Neural cell (in vitro differentiated cells): ENCODE measurements around the gene KATNAL2.

Experiments
- EP300 ChIP-seq: fragments of 450-650 bp; conservative IDR thresholded peaks from 2 replicates; pipeline ENCODE4 v1.6.1; 2014; ENCODE audit warnings: antibody characterized with exemption, mild to moderate bottlenecking, moderate library complexity; ENCODE audit not compliant: poor library complexity, severe bottlenecking
- EZH2 ChIP-seq: fragments of 200-600, 300-800 bp; shearing (Covaris generic), sonication (generic); IDR thresholded peaks from 2 replicates; pipeline ENCODE4 v1.6.1; 2014; ENCODE audit warnings: antibody characterized with exemption, low read length, borderline replicate concordance, mild to moderate bottlenecking; ENCODE audit not compliant: insufficient read depth, poor library complexity, severe bottlenecking
- MXI1 ChIP-seq: fragments of 450-650 bp; conservative IDR thresholded peaks from 2 replicates; pipeline ENCODE4 v1.6.1; 2014; ENCODE audit warnings: antibody characterized with exemption, mild to moderate bottlenecking; ENCODE audit not compliant: poor library complexity, severe bottlenecking
- POLR2AphosphoS5 ChIP-seq: IDR thresholded peaks from 2 replicates; pipeline ENCODE4 v1.6.1; 2012
- RAD21 ChIP-seq: fragments of 450-650 bp; conservative IDR thresholded peaks from 2 replicates; pipeline ENCODE4 v1.6.1; 2014; ENCODE audit warnings: antibody characterized with exemption, mild to moderate bottlenecking, moderate library complexity
- SMC3 ChIP-seq: fragments of 450-650 bp; conservative IDR thresholded peaks from 2 replicates; pipeline ENCODE4 v1.6.1; 2014; ENCODE audit warnings: antibody characterized with exemption, mild to moderate bottlenecking, moderate library complexity; ENCODE audit not compliant: poor library complexity
- TAF1 ChIP-seq: IDR thresholded peaks from 2 replicates; pipeline ENCODE4 v1.6.1; 2012; ENCODE audit warnings: low read depth
- TF ChIP-seq, protein P1 (sequence below): fragments of 450-650 bp; IDR thresholded peaks from 2 replicates; pipeline ENCODE4 v1.5.1; 2014; ENCODE audit warnings: antibody characterized with exemption, mild to moderate bottlenecking, moderate library complexity; ENCODE audit not compliant: poor library complexity, severe bottlenecking
- TF ChIP-seq, protein P2 (sequence below): IDR thresholded peaks from 2 replicates; pipeline ENCODE4 v1.6.1; 2012; ENCODE audit warnings: borderline replicate concordance

- TF ChIP-seq MXI1: no peak
- TF ChIP-seq, protein P1, sequence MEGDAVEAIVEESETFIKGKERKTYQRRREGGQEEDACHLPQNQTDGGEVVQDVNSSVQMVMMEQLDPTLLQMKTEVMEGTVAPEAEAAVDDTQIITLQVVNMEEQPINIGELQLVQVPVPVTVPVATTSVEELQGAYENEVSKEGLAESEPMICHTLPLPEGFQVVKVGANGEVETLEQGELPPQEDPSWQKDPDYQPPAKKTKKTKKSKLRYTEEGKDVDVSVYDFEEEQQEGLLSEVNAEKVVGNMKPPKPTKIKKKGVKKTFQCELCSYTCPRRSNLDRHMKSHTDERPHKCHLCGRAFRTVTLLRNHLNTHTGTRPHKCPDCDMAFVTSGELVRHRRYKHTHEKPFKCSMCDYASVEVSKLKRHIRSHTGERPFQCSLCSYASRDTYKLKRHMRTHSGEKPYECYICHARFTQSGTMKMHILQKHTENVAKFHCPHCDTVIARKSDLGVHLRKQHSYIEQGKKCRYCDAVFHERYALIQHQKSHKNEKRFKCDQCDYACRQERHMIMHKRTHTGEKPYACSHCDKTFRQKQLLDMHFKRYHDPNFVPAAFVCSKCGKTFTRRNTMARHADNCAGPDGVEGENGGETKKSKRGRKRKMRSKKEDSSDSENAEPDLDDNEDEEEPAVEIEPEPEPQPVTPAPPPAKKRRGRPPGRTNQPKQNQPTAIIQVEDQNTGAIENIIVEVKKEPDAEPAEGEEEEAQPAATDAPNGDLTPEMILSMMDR: peak; percentile 53
- no peak for TF ChIP-seq EZH2
- no peak for TF ChIP-seq SMC3
- TF ChIP-seq, protein P2, sequence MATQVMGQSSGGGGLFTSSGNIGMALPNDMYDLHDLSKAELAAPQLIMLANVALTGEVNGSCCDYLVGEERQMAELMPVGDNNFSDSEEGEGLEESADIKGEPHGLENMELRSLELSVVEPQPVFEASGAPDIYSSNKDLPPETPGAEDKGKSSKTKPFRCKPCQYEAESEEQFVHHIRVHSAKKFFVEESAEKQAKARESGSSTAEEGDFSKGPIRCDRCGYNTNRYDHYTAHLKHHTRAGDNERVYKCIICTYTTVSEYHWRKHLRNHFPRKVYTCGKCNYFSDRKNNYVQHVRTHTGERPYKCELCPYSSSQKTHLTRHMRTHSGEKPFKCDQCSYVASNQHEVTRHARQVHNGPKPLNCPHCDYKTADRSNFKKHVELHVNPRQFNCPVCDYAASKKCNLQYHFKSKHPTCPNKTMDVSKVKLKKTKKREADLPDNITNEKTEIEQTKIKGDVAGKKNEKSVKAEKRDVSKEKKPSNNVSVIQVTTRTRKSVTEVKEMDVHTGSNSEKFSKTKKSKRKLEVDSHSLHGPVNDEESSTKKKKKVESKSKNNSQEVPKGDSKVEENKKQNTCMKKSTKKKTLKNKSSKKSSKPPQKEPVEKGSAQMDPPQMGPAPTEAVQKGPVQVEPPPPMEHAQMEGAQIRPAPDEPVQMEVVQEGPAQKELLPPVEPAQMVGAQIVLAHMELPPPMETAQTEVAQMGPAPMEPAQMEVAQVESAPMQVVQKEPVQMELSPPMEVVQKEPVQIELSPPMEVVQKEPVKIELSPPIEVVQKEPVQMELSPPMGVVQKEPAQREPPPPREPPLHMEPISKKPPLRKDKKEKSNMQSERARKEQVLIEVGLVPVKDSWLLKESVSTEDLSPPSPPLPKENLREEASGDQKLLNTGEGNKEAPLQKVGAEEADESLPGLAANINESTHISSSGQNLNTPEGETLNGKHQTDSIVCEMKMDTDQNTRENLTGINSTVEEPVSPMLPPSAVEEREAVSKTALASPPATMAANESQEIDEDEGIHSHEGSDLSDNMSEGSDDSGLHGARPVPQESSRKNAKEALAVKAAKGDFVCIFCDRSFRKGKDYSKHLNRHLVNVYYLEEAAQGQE: no peak
- TF ChIP-seq TAF1: no peak
- no peak for TF ChIP-seq EP300
- TF ChIP-seq POLR2AphosphoS5: no peak
- TF ChIP-seq RAD21: no peak
Measured at GRCh38 chr18:46950064-46950656, 32.8 kb downstream of the KATNAL2 start.
